Measurements from ENCODE around the gene ARID5B. TPM values are rescaled to one million over a fixed set of nuclear protein-coding genes. Genes with fewer than 3 reads are reported as not detected.

ARID5B gene
- total RNA-seq, 1 donor from 2014 or later = 13.7 TPM

DNA sequence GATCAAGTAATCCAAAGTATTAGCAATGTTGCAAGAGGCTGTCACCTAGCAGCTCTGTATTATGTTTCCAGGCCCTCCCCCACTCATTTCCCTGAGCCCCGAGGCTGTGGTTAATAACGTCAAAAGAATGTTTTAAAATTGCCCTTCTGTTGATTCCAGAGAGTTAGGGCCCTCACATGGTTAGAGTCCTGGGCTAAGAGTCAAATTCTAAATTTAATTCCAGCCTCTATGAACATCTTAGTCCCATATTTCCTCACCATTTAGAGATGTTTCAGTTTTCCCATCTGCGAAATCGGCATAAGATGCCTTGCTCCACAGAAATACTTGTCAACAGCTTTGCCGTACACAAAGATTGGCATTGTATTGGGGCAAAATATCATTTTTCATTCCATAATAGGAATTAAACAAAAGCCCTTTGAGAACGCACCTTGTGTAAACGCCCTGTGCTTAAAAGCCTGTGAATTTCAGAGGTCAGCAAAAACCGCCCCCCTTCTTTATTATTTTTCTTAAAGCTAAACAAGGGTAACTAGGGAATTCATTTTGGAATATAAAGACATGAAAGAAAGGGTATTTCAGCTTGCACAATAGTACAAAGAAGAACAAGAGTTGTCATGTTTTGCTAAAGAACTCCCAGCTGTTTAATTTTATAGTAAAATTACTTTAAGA is 135.8 kb downstream of the ARID5B start:
- TF ChIP-seq, protein P1, sequence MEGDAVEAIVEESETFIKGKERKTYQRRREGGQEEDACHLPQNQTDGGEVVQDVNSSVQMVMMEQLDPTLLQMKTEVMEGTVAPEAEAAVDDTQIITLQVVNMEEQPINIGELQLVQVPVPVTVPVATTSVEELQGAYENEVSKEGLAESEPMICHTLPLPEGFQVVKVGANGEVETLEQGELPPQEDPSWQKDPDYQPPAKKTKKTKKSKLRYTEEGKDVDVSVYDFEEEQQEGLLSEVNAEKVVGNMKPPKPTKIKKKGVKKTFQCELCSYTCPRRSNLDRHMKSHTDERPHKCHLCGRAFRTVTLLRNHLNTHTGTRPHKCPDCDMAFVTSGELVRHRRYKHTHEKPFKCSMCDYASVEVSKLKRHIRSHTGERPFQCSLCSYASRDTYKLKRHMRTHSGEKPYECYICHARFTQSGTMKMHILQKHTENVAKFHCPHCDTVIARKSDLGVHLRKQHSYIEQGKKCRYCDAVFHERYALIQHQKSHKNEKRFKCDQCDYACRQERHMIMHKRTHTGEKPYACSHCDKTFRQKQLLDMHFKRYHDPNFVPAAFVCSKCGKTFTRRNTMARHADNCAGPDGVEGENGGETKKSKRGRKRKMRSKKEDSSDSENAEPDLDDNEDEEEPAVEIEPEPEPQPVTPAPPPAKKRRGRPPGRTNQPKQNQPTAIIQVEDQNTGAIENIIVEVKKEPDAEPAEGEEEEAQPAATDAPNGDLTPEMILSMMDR (IDR thresholded peaks at IDR 0.05; ENCODE audit: borderline replicate concordance) = no peak
- peak overlapping the region; percentile 28 for H3K27ac ChIP-seq (replicated peaks)

DNA sequence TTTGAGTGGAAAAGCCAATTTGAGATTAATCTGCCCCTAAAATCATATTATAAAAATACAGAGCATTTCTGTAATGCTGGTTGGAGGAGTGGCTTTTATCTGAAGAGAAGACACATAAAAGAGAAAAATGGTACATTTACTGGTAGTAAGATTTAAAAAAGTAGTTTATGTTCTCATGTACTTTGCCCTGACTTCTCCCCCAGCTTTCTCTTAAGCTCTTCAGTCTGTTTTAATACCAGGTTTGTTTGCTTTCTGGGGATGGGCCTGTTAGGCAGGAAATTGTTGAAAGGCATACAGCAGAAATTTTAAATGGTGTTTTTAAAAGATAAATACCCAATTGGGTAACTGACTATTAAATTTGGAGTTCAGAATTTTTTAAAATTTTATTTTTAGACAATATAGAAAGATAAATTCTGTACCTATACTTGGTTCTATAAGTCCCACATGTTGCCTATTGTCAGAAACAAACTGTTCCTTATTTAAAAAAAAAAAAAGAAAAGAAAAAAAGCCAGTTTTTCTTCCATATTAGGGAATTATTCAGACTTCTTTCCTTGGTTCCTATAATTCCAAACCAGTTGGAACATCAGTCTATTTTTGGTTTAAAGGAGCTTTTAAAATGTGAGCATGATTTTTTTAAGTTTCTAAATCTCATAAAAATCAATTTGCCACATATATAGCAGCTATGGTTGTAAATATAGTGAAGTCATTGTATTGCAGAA is 136.6 kb downstream of the ARID5B start:
- intact Hi-C loops (cut with micrococcal nuclease) = loop anchor here (2.0 to 5.0 kb wide), 2 partner anchors 141 to 207 kb away; no protein-coding TSS in a partner anchor
- peak overlapping the region; percentile 28 for H3K27ac ChIP-seq (replicated peaks)
- peaks cover 38% of the 10 kb centered on the region for H3K4me1 ChIP-seq
- H3K27me3 ChIP-seq (ENCODE audit: low read depth) = no peaks in the 10 kb centered on the region
- H3K36me3 ChIP-seq = no peaks in the 10 kb centered on the region
- no peak for DNase-seq
- no peaks in the 10 kb centered on the region for H3K9me3 ChIP-seq (replicated peaks)
- TF ChIP-seq, protein P1 (IDR thresholded peaks at IDR 0.05; ENCODE audit: borderline replicate concordance) = no peak
- peak overlapping the region; percentile 53 for H3K4me3 ChIP-seq

More for the DNA sequence above, 135.8 kb downstream of the ARID5B start:
- Histone ChIP-seq H3K4me3 (no peak overlapping the region), H3K9me3 (replicated peaks) (no peaks in the 10 kb centered on the region), H3K4me1 (peaks cover 38% of the 10 kb centered on the region), H3K27me3 (ENCODE audit: low read depth) (no peaks in the 10 kb centered on the region), H3K36me3 (no peaks in the 10 kb centered on the region)
- no peak for DNase-seq
- intact Hi-C loops (cut with micrococcal nuclease) = loop anchor here (5.0 kb wide), 1 partner anchor 140 kb away; no protein-coding TSS in a partner anchor

DNA sequence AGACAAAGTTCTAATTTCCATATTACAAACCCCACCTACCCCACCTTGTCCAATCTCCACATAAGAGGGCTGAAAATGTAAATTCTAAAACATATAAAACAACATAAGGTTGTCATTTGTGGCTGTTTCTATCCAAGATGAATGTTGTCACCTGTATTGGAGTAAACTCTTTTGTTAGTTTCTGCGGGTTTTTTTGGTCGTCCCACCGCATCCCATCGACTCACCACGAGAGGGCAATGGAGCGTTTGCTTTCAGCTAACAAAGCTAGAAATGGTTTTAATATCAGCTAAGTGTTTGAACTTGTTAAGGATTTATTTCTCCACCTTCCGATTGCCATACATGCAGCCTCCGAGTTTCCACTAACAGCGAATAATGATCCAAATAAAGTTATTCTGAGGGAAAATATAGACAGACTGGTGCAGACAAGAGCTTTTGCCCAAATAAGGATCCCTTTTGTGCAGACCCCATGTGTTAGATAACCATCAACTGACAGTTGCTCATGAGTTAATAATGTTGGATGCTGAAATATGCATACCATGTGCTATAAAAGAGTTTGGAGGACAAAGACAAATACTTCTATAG is 137.2 kb downstream of the ARID5B start:
- Histone ChIP-seq H3K4me3 (peak overlapping the region; percentile 53), H3K27me3 (ENCODE audit: low read depth) (no peaks in the 10 kb centered on the region), H3K9me3 (replicated peaks) (no peaks in the 10 kb centered on the region), H3K4me1 (peaks cover 41% of the 10 kb centered on the region), H3K36me3 (no peaks in the 10 kb centered on the region), H3K27ac (replicated peaks) (peak overlapping the region; percentile 44)
- DNase-seq = peak; percentile 68
- TF ChIP-seq, protein P1 (IDR thresholded peaks at IDR 0.05; ENCODE audit: borderline replicate concordance) = peak; percentile 91
- intact Hi-C loops (cut with micrococcal nuclease) = loop anchor here (2.0 to 5.0 kb wide), 2 partner anchors 141 to 206 kb away; no protein-coding TSS in a partner anchor

DNA sequence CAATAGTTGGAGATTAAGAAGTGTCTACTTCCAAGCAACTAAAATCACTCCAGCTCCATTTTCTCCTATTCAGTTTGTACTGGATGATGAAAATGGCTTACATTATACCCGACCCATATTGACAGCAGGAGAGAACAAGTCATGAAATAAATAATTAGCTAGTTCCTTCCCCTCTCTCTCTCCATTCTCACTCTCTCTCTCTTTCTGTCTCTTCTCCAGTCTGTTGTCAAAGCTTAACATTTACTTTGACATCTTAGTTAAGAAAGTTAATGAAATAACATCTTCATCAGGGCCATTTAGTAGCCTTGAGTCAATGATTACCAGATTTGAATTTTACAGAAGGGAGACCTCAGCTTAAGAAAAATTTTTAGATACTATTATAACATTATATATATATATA is 138.5 kb downstream of the ARID5B start:
- peaks cover 47% of the 10 kb centered on the region for H3K4me1 ChIP-seq

DNA sequence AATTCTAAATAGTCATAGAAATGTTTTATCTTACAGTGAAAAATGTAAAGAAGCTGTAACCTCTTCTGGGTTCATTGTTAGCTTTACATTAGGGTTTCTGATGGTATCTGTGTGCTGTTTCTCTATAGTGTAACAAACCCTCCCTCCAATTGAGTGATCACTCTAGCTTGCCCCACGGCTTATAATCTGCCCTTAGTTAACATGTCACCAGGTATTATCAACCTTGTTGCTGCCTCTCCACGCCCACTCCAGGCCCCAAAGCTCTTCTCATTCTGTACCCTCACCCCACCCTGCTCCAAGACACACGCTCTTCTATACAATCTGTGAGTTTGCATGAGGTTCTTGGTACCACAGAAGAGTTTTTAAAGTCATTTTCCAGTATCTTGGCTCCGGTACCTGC is 139.4 kb downstream of the ARID5B start:
- Histone ChIP-seq H3K27ac (replicated peaks) (no peak overlapping the region), H3K27me3 (ENCODE audit: low read depth) (no peaks in the 10 kb centered on the region), H3K9me3 (replicated peaks) (no peaks in the 10 kb centered on the region), H3K36me3 (no peaks in the 10 kb centered on the region), H3K4me3 (no peak overlapping the region), H3K4me1 (peaks cover 56% of the 10 kb centered on the region)
- TF ChIP-seq, protein P1 (IDR thresholded peaks at IDR 0.05; ENCODE audit: borderline replicate concordance) = no peak
- DNase-seq = no peak
- intact Hi-C loops (cut with micrococcal nuclease) = no loop called here

More for the DNA sequence above, 138.5 kb downstream of the ARID5B start:
- no peak overlapping the region for H3K4me3 ChIP-seq
- intact Hi-C loops (cut with micrococcal nuclease) = loop anchor here (2.0 to 5.0 kb wide), 2 partner anchors 143 to 205 kb away; no protein-coding TSS in a partner anchor
- H3K27me3 ChIP-seq (ENCODE audit: low read depth) = no peaks in the 10 kb centered on the region
- H3K27ac ChIP-seq (replicated peaks) = no peak overlapping the region
- H3K36me3 ChIP-seq = no peaks in the 10 kb centered on the region
- H3K9me3 ChIP-seq (replicated peaks) = no peaks in the 10 kb centered on the region
- DNase-seq = no peak
- TF ChIP-seq, protein P1 (IDR thresholded peaks at IDR 0.05; ENCODE audit: borderline replicate concordance) = no peak

Data from left ventricle myocardium inferior (tissue), 1 donor.